GM12878 (cell line): ENCODE data around the gene NEDD8. TPM values are rescaled to one million over a fixed set of nuclear protein-coding genes. Genes with fewer than 3 reads are reported as not detected.
A peak's percentile ranks its signal among the peaks of the same experiment; 100 is the strongest.

Source experiments
- BRCA1 ChIP-seq: IDR thresholded peaks from 2 replicates; pipeline ENCODE4 v1.6.1; 2011; ENCODE audit warnings: low read depth, low read length, improper control_type of control experiment
- CBFB ChIP-seq: IDR thresholded peaks from 2 replicates; pipeline ENCODE4 v1.6.1; 2016; ENCODE audit warnings: antibody characterized with exemption, low read depth
- DPF2 ChIP-seq: fragments of 450-650 bp; IDR thresholded peaks from 2 replicates; pipeline ENCODE4 v1.6.1; 2017; ENCODE audit warnings: mild to moderate bottlenecking
- E2F4 ChIP-seq: IDR thresholded peaks from 2 replicates; pipeline ENCODE4 v1.6.1; 2012; ENCODE audit warnings: low read depth, low read length, improper control_type of control experiment
- EED ChIP-seq: sonication (generic); IDR thresholded peaks from 2 replicates; pipeline ENCODE4 v1.6.1; 2016; ENCODE audit warnings: antibody characterized with exemption, low read depth
- ELK1 ChIP-seq: IDR thresholded peaks from 2 replicates; pipeline ENCODE4 v1.6.1; 2012; ENCODE audit warnings: low read depth, low read length, improper control_type of control experiment
- ETV6 ChIP-seq, 2 experiments: fragments of 450-650 bp in 1 of 2; IDR thresholded peaks in 1 of 2; conservative IDR thresholded peaks in 1 of 2; 2 replicates each; pipeline ENCODE4 v1.6.1; 2014; ENCODE audit warnings: antibody characterized with exemption in 1 of 2, borderline replicate concordance in 1 of 2, low read depth in 1 of 2, mild to moderate bottlenecking in 1 of 2, moderate library complexity in 1 of 2
- GABPA ChIP-seq: IDR thresholded peaks from 2 replicates; pipeline ENCODE4 v1.6.1; 2014; ENCODE audit warnings: antibody characterized with exemption, low read depth, mild to moderate bottlenecking, inconsistent platforms
- HDAC6 ChIP-seq: fragments of 200-600 bp; sonication (generic); IDR thresholded peaks from one replicate; pipeline ENCODE4 v1.8.0; 2017; ENCODE audit warnings: antibody characterized with exemption; ENCODE audit not compliant: unreplicated experiment
- IRF3 ChIP-seq: fragments of 450-650 bp; IDR thresholded peaks from 2 replicates; pipeline ENCODE4 v1.6.1; 2014; ENCODE audit warnings: mild to moderate bottlenecking
- JUND ChIP-seq: IDR thresholded peaks from 2 replicates; pipeline ENCODE4 v1.6.1; 2012; ENCODE audit warnings: low read depth, mild to moderate bottlenecking, low read length, improper control_type of control experiment, moderate library complexity
- MTA2 ChIP-seq: fragments of 450-650 bp; IDR thresholded peaks from 2 replicates; pipeline ENCODE4 v1.6.1; 2016; ENCODE audit warnings: low read depth, mild to moderate bottlenecking, moderate library complexity
- NFYA ChIP-seq: IDR thresholded peaks from 2 replicates; pipeline ENCODE4 v1.6.1; 2011; ENCODE audit warnings: low read depth, mild to moderate bottlenecking, low read length, improper control_type of control experiment, borderline replicate concordance
- RAD51 ChIP-seq: fragments of 450-650 bp; IDR thresholded peaks from 2 replicates; pipeline ENCODE4 v1.6.1; 2016; ENCODE audit warnings: moderate library complexity, mild to moderate bottlenecking, inconsistent platforms
- SIN3A ChIP-seq: IDR thresholded peaks from 2 replicates; pipeline ENCODE4 v1.6.1; 2012; ENCODE audit warnings: low read depth, low read length, improper control_type of control experiment
- SIX5 ChIP-seq: IDR thresholded peaks from 2 replicates; pipeline ENCODE4 v1.6.1; 2011; ENCODE audit warnings: mild to moderate bottlenecking, low read depth, low read length, moderate library complexity; ENCODE audit not compliant: severe bottlenecking
- SMAD1 ChIP-seq: fragments of 450-650 bp; IDR thresholded peaks from 2 replicates; pipeline ENCODE4 v1.6.1; 2018; ENCODE audit warnings: mild to moderate bottlenecking, low read depth; ENCODE audit not compliant: partially characterized antibody
- SPI1 ChIP-seq: IDR thresholded peaks from 2 replicates; pipeline ENCODE4 v1.6.1; 2011; ENCODE audit warnings: low read depth, mild to moderate bottlenecking, low read length, moderate library complexity, borderline replicate concordance; ENCODE audit not compliant: insufficient read depth
- SREBF1 ChIP-seq: IDR thresholded peaks from 2 replicates; pipeline ENCODE4 v1.6.1; 2012; ENCODE audit warnings: mild to moderate bottlenecking, low read length
- TCF12 ChIP-seq: IDR thresholded peaks from 2 replicates; pipeline ENCODE4 v1.6.1; 2011; ENCODE audit warnings: low read depth, mild to moderate bottlenecking, low read length
- ZBTB40 ChIP-seq: fragments of 450-650 bp; IDR thresholded peaks from 2 replicates; pipeline ENCODE4 v1.6.1; 2016; ENCODE audit warnings: mild to moderate bottlenecking, moderate library complexity, borderline replicate concordance
- ZNF274 ChIP-seq: IDR thresholded peaks from one replicate; pipeline ENCODE4 v1.8.0; 2011; ENCODE audit not compliant: insufficient read length, insufficient read depth
- ZNF384 ChIP-seq: IDR thresholded peaks from 2 replicates; pipeline ENCODE4 v1.6.1; 2012; ENCODE audit warnings: low read depth, mild to moderate bottlenecking, low read length, improper control_type of control experiment, borderline replicate concordance
- ZZZ3 ChIP-seq: IDR thresholded peaks from 2 replicates; pipeline ENCODE4 v1.6.1; 2011; ENCODE audit warnings: low read depth; ENCODE audit not compliant: control insufficient read depth, insufficient read length
- polyA plus RNA-seq, 11 experiments: library from polyadenylated mRNA; depleted of rRNA in 4 of 11; unstranded in 6 of 11; stranded (reverse) in 5 of 11; fragments of >200 nt; fragmentation: Nextera tagmentation in 4 of 11; fragmentation: Illumina TruSeq in 1 of 11; extraction: Ambion mirVana in 4 of 11; extraction: Trizol in 1 of 11; gene quantifications; 1 replicate in 1 of 11; 2 replicates in 10 of 11; pipeline versions ENCODE4 v1.2.1 to v1.2.3, GENCODE V29; 2011 to 2016; ENCODE audit warnings: inconsistent platforms in 2 of 11, missing spikeins in 2 of 11, low read depth in 1 of 11
- total RNA-seq, 4 experiments: library from RNA; depleted of rRNA in 3 of 4; stranded (reverse); fragments of >200 nt in 3 of 4; fragmentation: Illumina TruSeq in 1 of 4; extraction: Trizol in 1 of 4; gene quantifications; 2 replicates each; pipeline versions ENCODE4 v1.2.1 to v1.2.3, GENCODE V29; 2013 to 2021

Gene NEDD8
- total and polyA plus RNA-seq, 10 of the 15 experiments (the other 5 are each of a cell fraction or from before 2014, with no cell fraction given) = 164 to 991 (median 300) TPM

GRCh38 chr14:24271134-24271833, 39.1 kb upstream of the NEDD8 start, which contains the start of gene RABGGTA (continued):
- peak; percentile 39 to 59; a peak in 1 of 4 replicates for TF ChIP-seq ETV6 (conservative IDR thresholded peaks at IDR 0.05 in 1 of 2, IDR thresholded peaks at IDR 0.05 in 1 of 2; ENCODE audit: borderline replicate concordance in 1 of 2, low read depth in 1 of 2)
- TF ChIP-seq E2F4 = no peak
- TF ChIP-seq CBFB = no peak
- peak; percentile 62; the same call in 1 of the 2 replicates for TF ChIP-seq EED
- TF ChIP-seq ZNF384 = no peak
- peak; percentile 35; the same call in 1 of the 2 replicates for TF ChIP-seq ZBTB40
- no peak for TF ChIP-seq RAD51
- 0 out of 2 replicates have a peak, but pooled peaks have one; percentile 21 for TF ChIP-seq GABPA
- TF ChIP-seq ZZZ3 = no peak
- no peak for TF ChIP-seq ZNF274
- TF ChIP-seq BRCA1 = no peak
- TF ChIP-seq MTA2 = peak; percentile 61; the same call in 1 of the 2 replicates
- no peak for TF ChIP-seq SPI1
- no peak for TF ChIP-seq SMAD1
- peak; percentile 41 for TF ChIP-seq SIX5
- TF ChIP-seq DPF2 = peak; percentile 95
- TF ChIP-seq HDAC6 = peak; percentile 40
- TF ChIP-seq SIN3A = peak; percentile 72; the same call in 1 of the 2 replicates
- no peak for TF ChIP-seq SREBF1
- no peak for TF ChIP-seq IRF3
- peak; percentile 76 for TF ChIP-seq TCF12
- TF ChIP-seq ELK1 = peak; percentile 84
- TF ChIP-seq JUND = 0 out of 2 replicates have a peak, but pooled peaks have one; percentile 30
- TF ChIP-seq NFYA = no peak
